Measurements from ENCODE around the gene CDC42EP4.

DNA sequence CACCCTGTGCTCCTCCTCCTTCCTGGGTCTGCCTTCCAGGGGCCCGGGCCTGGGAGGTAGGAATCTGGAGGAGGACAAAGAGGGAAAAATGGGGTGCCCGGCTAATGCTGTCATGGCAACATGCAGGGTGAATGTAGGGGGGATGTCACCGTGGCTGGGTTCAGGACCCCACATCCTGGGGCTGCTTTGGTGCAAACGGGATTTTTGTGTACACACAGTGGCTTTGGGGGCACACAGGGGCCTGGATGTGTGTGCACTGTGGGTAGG lies 37.0 kb upstream of the CDC42EP4 start:
- TF ChIP-seq, protein P1, sequence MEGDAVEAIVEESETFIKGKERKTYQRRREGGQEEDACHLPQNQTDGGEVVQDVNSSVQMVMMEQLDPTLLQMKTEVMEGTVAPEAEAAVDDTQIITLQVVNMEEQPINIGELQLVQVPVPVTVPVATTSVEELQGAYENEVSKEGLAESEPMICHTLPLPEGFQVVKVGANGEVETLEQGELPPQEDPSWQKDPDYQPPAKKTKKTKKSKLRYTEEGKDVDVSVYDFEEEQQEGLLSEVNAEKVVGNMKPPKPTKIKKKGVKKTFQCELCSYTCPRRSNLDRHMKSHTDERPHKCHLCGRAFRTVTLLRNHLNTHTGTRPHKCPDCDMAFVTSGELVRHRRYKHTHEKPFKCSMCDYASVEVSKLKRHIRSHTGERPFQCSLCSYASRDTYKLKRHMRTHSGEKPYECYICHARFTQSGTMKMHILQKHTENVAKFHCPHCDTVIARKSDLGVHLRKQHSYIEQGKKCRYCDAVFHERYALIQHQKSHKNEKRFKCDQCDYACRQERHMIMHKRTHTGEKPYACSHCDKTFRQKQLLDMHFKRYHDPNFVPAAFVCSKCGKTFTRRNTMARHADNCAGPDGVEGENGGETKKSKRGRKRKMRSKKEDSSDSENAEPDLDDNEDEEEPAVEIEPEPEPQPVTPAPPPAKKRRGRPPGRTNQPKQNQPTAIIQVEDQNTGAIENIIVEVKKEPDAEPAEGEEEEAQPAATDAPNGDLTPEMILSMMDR (IDR thresholded peaks at IDR 0.05; ENCODE audit: low read depth, low read length, poor library complexity, severe bottlenecking): no peak
- no peak for TF ChIP-seq EZH2phosphoT487 (IDR thresholded peaks at IDR 0.05; ENCODE audit: borderline replicate concordance, low read length)

Data from DOHH2 (cell line).